DND-41 (cell line): ENCODE measurements around the gene AGPAT3.

ENCODE experiments used
- CTCF ChIP-seq: IDR thresholded peaks from 2 replicates; pipeline ENCODE4 v1.5.1; 2012; ENCODE audit warnings: borderline replicate concordance, low read length, moderate library complexity, mild to moderate bottlenecking; ENCODE audit not compliant: poor library complexity, severe bottlenecking; ENCODE audit errors: extremely low read depth
- EZH2 ChIP-seq: IDR thresholded peaks from 3 replicates; pipeline ENCODE4 v1.6.1; 2012; ENCODE audit warnings: borderline replicate concordance, low read depth, mild to moderate bottlenecking, moderate library complexity, low read length, inconsistent platforms; ENCODE audit not compliant: severe bottlenecking

- TF ChIP-seq CTCF (no peak), EZH2 (no peak)
Observed at GRCh38 chr21:44019568-44019958, 154.5 kb downstream of the AGPAT3 start.
